WTC11 (cell line): ENCODE data around the gene RASD1.
A peak's percentile ranks its signal among the peaks of the same experiment; 100 is the strongest.

Experiments used
- CREB1 ChIP-seq: sonication (generic); formaldehyde crosslinking; IDR thresholded peaks from 2 replicates; pipeline ENCODE4 v1.8.0; 2023; ENCODE audit warnings: mild to moderate bottlenecking, missing genetic modification reagents
- ESRRA ChIP-seq: sonication (generic); formaldehyde crosslinking; IDR thresholded peaks from 2 replicates; pipeline ENCODE4 v1.8.1; 2022; ENCODE audit warnings: mild to moderate bottlenecking, missing genetic modification reagents, borderline replicate concordance
- FOXJ3 ChIP-seq: sonication (generic); formaldehyde crosslinking; IDR thresholded peaks from 2 replicates; pipeline ENCODE4 v1.9.0; 2021; ENCODE audit warnings: missing genetic modification reagents, mild to moderate bottlenecking, borderline replicate concordance
- SMAD4 ChIP-seq: sonication (generic); formaldehyde crosslinking; IDR thresholded peaks from 2 replicates; pipeline ENCODE4 v1.8.0; 2022; ENCODE audit warnings: mild to moderate bottlenecking, missing genetic modification reagents
- TCF7 ChIP-seq: sonication (generic); formaldehyde crosslinking; IDR thresholded peaks from 2 replicates; pipeline ENCODE4 v1.8.0; 2022; ENCODE audit warnings: mild to moderate bottlenecking, low read depth, missing genetic modification reagents, moderate library complexity
- TEAD4 ChIP-seq: sonication (generic); formaldehyde crosslinking; IDR thresholded peaks from 2 replicates; pipeline ENCODE4 v1.8.0; 2022; ENCODE audit warnings: mild to moderate bottlenecking, missing genetic modification reagents
- TF ChIP-seq, protein P1 (sequence below): sonication (generic); formaldehyde crosslinking; IDR thresholded peaks from 2 replicates; pipeline ENCODE4 v1.8.0; 2022; ENCODE audit warnings: mild to moderate bottlenecking, missing genetic modification reagents
- TF ChIP-seq, protein P2 (sequence below): fragments of 200-600 bp; IDR thresholded peaks from 2 replicates; pipeline ENCODE4 v1.8.0; 2022; ENCODE audit warnings: antibody characterized with exemption
- TF ChIP-seq, protein P3 (sequence below): sonication (generic); formaldehyde crosslinking; IDR thresholded peaks from 2 replicates; pipeline ENCODE4 v1.8.1; 2022; ENCODE audit warnings: low read depth, missing genetic modification reagents, borderline replicate concordance
- TF ChIP-seq, protein P4 (sequence below): sonication (generic); formaldehyde crosslinking; IDR thresholded peaks from 2 replicates; pipeline ENCODE4 v1.8.1; 2023; ENCODE audit warnings: mild to moderate bottlenecking, moderate library complexity, missing genetic modification reagents
- TF ChIP-seq, protein P5 (sequence below): sonication (generic); formaldehyde crosslinking; IDR thresholded peaks from 2 replicates; pipeline ENCODE4 v1.8.1; 2023; ENCODE audit warnings: mild to moderate bottlenecking, missing genetic modification reagents

DNA sequence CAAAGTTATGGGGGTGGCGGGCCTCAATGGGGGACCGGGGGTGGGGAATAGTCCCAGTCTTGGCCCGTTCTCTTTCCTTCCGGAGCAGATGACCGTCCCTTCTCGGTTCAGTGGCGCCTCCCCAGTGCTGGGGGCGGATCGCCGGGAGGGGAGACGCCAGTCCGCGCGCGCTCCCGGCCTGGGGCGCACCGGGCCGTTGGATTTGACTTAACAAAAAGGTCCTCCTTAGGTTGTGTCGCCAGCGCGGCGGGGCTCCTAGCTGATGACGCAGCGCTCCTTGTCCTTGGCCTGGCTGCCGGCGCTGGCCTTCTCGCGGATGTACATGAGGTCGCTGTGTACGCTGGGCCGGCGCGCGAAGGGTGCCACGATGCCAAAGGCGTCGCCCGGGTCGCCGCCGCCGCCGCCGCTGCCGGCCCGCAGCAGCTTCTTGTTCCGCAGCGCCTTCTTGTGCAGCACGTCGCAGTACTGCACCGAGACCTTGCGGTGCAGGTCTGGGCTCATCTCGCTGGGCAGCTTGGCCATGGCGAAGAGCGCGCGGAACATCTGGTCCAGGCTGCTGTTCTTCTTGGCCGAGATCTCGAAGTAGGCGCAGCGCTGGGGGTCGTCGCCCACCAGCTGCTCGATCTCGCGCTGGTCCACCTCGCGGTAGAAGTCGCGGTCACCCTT lies 1.2 kb downstream of the RASD1 start:
- TF ChIP-seq, protein P1, sequence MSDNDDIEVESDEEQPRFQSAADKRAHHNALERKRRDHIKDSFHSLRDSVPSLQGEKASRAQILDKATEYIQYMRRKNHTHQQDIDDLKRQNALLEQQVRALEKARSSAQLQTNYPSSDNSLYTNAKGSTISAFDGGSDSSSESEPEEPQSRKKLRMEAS = peak; percentile 88
- TF ChIP-seq TCF7 (CRISPR knock-in tag) (no peak), TEAD4 (no peak), SMAD4 (CRISPR knock-in tag) (no peak), CREB1 (no peak), FOXJ3 (no peak), ESRRA (CRISPR knock-in tag) (peak; percentile 66; the same call in 1 of the 2 replicates)
- TF ChIP-seq, protein P2, sequence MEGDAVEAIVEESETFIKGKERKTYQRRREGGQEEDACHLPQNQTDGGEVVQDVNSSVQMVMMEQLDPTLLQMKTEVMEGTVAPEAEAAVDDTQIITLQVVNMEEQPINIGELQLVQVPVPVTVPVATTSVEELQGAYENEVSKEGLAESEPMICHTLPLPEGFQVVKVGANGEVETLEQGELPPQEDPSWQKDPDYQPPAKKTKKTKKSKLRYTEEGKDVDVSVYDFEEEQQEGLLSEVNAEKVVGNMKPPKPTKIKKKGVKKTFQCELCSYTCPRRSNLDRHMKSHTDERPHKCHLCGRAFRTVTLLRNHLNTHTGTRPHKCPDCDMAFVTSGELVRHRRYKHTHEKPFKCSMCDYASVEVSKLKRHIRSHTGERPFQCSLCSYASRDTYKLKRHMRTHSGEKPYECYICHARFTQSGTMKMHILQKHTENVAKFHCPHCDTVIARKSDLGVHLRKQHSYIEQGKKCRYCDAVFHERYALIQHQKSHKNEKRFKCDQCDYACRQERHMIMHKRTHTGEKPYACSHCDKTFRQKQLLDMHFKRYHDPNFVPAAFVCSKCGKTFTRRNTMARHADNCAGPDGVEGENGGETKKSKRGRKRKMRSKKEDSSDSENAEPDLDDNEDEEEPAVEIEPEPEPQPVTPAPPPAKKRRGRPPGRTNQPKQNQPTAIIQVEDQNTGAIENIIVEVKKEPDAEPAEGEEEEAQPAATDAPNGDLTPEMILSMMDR = no peak
- TF ChIP-seq, protein P3, sequence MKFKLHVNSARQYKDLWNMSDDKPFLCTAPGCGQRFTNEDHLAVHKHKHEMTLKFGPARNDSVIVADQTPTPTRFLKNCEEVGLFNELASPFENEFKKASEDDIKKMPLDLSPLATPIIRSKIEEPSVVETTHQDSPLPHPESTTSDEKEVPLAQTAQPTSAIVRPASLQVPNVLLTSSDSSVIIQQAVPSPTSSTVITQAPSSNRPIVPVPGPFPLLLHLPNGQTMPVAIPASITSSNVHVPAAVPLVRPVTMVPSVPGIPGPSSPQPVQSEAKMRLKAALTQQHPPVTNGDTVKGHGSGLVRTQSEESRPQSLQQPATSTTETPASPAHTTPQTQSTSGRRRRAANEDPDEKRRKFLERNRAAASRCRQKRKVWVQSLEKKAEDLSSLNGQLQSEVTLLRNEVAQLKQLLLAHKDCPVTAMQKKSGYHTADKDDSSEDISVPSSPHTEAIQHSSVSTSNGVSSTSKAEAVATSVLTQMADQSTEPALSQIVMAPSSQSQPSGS (CRISPR knock-in tag) = no peak
- TF ChIP-seq, protein P4, sequence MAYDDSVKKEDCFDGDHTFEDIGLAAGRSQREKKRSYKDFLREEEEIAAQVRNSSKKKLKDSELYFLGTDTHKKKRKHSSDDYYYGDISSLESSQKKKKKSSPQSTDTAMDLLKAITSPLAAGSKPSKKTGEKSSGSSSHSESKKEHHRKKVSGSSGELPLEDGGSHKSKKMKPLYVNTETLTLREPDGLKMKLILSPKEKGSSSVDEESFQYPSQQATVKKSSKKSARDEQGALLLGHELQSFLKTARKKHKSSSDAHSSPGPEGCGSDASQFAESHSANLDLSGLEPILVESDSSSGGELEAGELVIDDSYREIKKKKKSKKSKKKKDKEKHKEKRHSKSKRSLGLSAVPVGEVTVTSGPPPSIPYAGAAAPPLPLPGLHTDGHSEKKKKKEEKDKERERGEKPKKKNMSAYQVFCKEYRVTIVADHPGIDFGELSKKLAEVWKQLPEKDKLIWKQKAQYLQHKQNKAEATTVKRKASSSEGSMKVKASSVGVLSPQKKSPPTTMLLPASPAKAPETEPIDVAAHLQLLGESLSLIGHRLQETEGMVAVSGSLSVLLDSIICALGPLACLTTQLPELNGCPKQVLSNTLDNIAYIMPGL (CRISPR knock-in tag) = peak; percentile 61; the same call in 1 of the 2 replicates
- TF ChIP-seq, protein P5, sequence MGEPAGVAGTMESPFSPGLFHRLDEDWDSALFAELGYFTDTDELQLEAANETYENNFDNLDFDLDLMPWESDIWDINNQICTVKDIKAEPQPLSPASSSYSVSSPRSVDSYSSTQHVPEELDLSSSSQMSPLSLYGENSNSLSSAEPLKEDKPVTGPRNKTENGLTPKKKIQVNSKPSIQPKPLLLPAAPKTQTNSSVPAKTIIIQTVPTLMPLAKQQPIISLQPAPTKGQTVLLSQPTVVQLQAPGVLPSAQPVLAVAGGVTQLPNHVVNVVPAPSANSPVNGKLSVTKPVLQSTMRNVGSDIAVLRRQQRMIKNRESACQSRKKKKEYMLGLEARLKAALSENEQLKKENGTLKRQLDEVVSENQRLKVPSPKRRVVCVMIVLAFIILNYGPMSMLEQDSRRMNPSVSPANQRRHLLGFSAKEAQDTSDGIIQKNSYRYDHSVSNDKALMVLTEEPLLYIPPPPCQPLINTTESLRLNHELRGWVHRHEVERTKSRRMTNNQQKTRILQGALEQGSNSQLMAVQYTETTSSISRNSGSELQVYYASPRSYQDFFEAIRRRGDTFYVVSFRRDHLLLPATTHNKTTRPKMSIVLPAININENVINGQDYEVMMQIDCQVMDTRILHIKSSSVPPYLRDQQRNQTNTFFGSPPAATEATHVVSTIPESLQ (CRISPR knock-in tag) = no peak
